IPS DF 4.7 (cell line): ENCODE data around the gene MADCAM1.
A peak's percentile ranks its signal among the peaks of the same experiment; 100 is the strongest.

Experiments
- DNase-seq: peaks from one replicate; pipeline ENCODE4 v3.0.0-alpha.2; 2013; ENCODE audit warnings: low spot score; ENCODE audit errors: extremely low read depth

The MADCAM1 gene

DNA sequence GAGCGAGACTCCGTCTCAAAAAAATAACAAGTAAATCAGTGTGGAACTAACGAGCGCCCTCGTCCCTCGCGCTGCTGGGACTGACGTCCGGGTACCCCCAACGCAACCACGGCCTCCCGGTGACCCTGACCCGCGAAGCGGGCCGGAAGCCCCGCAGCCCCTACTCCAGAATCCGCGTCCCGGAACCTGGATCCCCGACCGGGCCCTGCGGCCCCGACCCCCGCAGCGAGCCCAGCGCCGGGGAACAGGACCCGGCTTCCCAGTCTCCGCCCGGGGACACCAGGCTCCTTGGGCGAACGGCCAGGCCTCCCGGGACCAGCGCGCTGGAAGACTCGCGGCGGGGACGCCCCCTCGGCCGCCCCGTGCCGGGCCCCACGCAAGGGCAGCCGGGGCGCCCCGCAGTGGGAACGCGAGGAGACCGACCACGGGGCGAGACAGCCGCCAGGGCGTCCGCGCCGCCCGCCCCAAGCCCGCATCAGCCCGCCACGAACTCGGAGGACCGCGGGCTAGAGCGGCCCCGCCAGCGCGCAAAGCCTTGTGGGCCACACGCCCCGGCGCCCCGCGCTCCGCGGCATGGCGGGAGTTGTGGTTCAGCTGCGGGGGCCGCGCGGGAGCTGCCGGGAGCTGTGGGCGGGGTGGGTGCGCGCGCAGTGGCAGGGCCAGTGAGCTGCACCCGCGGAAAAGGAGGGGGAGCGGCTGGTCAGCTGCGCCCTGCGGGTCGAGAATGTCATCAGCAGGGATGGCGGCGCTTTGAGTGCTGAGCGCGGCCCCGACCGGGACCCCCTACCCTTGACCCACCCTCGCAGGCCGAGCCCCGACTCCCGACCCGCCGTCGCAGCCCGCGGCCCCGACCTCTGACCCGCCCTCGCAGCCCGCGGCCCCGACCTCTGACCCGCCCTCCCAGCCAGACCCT, 7.5 kb upstream of the MADCAM1 start:
- no peak for DNase-seq

DNA sequence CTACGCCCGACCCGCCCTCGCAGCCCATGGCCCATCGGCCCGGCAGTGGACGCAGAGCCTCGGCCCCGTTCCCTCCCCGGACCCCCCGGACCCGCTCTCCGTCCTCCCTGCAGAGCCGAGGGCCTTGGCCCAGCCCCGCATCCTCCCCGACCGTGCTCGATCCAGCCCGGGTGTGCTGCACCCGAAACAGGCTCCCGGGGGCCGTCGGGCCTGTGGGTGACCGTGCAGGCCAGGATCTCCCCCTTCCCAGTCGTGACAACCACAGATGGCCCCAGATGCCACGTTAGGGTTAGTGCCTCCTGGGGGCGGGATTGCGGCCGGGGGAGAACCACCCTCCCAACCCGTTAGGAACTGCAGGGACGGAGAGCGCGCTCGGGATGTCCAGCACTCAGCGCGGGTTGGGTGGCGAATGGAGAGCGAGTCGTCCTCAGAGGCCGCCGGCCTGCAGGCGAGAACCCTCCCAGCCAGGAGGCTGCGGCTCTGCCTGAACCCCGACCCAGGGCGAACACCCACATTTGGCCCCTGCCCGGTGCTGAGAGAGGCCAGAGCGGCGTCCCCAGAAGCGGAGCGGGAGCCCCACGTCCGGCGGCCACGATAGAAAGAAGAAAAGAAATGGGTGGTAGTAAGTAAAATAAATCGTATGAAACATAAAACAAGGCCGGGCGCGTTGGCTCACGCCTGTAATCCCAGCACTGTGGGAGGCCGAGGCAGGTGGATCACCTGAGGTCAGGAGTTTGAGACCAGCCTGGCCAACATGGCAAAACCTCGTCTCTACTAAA, 6.7 kb upstream of the MADCAM1 start:
- no peak for DNase-seq

DNA sequence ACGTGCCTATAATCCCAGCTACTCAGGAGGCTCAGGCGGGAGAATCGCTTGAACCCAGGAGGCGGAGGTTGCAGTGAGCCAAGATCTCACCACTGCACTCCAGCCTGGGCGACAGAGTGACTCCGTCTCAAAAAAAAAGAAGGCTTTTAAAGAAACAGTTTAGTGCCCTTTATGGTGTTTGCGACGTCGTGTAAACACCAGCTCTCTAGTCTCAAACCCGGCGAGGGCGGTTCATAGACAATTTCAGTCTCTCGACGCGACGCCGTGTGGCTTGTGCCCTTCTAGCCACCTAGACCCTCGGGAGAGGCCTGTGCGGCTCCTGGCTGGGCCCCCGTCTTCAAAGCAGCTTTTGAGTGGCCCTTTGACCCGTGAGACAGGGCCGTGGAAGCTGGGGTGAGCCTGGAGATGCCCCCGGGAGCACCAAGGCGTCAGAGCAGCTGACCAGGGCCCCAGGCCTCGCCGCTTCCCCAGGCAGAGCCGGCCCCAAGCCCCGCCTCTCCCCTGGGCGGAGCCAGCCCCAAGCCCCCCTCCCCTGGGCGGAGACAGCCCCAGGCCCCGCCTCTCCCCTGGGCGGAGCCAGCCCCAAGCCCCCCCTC, 5.0 kb upstream of the MADCAM1 start:
- no peak for DNase-seq

GRCh38 chr19:492091-492531, 4.2 kb upstream of the MADCAM1 start:
- no peak for DNase-seq

- DNase-seq = no peak
These were observed 2.7 kb upstream of the MADCAM1 start for GRCh38 chr19:493391-494170.

GRCh38 chr19:494171-495080, 1.9 kb upstream of the MADCAM1 start:
- DNase-seq = no peak

- no peak for DNase-seq
These were observed 1.2 kb upstream of the MADCAM1 start for GRCh38 chr19:495081-495401.

DNA sequence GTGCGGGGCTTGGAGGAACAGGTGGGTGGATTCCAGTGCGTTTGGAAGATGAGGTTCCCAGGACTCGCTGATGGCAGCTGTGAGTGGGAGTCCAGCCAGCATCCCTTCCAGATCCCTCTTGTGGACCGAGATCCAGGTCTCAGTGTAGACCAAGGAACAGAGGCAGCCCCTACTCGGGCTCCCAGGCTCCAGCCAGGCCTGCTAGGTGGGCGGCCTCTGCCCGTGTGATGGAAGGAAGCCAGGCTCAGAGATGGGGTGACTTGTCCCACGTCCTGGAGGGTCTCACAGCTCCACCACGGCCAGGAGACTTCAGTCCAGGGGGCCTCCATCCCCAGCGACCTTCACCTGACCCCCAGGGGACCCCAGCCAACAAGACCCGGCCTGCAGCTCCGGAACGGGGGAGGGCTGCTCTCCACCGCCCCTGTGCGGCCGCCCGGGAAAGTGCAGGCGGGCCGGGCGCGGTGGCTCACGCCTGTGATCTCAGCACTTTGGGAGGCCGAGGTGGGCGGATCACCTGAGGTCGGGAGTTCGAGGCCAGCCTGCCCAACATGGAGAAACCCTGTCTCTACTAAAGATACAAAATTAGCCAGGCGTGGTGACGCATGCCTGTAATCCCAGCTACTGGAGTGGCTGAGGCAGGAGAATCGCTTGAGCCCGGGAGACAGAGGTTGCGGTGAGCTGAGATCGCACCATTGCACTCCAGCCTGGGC, 729 bp upstream of the MADCAM1 start:
- DNase-seq = no peak

GRCh38 chr19:496986-497385, 700 bp downstream of the MADCAM1 start:
- DNase-seq = no peak

GRCh38 chr19:497491-497868, 1.2 kb downstream of the MADCAM1 start:
- DNase-seq = no peak

DNA sequence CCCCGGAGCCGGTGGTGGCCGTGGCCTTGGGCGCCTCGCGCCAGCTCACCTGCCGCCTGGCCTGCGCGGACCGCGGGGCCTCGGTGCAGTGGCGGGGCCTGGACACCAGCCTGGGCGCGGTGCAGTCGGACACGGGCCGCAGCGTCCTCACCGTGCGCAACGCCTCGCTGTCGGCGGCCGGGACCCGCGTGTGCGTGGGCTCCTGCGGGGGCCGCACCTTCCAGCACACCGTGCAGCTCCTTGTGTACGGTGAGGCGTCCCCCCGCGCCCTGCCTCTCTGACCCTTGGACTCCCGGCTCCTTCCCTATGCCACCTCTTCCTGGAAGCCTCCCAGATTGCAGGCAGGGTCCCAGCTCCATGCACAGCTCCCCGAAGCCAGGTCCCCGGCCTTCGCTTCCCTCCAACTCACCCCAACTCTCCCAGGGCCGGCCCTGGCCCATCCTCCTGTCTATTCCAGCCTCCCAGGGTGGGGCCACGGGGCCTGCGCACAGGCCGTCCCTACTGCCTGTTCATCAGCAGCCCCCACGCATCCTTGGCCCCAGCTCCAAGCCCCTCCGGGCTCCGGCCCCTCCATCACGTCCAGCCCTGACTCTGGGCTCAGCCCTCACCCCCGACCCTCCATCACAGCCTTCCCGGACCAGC, 1.7 kb downstream of the MADCAM1 start:
- no peak for DNase-seq

GRCh38 chr19:498511-498891, 2.2 kb downstream of the MADCAM1 start:
- no peak for DNase-seq

DNA sequence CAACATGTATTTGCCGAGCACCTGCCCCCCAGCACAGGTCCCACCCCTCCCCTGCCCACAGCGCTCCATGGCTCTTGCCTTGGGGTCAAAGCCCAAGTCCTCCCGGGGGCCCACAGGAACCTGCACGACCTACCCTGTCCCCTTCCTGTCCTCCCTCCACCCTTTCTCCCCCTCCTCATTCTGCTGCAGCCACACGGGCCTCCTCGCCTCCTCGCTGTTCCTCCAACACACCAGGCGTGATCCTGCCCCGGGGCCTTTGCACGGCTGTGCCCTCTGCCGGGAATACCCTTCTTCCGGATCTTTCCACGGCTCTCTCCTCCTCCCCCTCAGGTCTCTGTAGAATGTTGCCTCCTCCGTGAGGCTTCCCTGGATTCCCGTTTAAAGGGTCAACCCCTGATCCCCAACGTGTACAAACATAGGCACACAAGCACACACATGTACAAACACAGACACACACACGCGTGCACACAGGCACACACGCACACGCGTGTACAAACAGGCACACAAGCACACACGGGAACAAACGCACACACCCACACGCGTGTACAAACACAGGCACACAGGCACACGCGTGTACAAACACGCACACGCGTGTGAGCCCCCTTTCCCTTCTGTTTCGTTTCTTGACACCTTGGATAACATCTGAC, 2.8 kb downstream of the MADCAM1 start:
- DNase-seq = no peak

DNA sequence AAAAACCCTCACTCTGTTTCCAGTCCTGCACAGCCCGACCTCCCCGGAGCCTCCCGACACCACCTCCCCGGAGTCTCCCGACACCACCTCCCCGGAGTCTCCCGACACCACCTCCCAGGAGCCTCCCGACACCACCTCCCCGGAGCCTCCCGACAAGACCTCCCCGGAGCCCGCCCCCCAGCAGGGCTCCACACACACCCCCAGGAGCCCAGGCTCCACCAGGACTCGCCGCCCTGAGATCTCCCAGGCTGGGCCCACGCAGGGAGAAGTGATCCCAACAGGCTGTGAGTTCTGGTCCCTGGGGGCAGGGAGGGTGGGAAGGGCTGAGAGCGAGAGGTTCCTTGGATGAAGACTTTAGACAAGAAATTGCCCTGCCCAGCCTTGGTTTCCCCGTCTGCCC, 5.4 kb downstream of the MADCAM1 start:
- no peak for DNase-seq

- DNase-seq = no peak
These were observed 8.3 kb downstream of the MADCAM1 start for GRCh38 chr19:504616-505015.

DNA sequence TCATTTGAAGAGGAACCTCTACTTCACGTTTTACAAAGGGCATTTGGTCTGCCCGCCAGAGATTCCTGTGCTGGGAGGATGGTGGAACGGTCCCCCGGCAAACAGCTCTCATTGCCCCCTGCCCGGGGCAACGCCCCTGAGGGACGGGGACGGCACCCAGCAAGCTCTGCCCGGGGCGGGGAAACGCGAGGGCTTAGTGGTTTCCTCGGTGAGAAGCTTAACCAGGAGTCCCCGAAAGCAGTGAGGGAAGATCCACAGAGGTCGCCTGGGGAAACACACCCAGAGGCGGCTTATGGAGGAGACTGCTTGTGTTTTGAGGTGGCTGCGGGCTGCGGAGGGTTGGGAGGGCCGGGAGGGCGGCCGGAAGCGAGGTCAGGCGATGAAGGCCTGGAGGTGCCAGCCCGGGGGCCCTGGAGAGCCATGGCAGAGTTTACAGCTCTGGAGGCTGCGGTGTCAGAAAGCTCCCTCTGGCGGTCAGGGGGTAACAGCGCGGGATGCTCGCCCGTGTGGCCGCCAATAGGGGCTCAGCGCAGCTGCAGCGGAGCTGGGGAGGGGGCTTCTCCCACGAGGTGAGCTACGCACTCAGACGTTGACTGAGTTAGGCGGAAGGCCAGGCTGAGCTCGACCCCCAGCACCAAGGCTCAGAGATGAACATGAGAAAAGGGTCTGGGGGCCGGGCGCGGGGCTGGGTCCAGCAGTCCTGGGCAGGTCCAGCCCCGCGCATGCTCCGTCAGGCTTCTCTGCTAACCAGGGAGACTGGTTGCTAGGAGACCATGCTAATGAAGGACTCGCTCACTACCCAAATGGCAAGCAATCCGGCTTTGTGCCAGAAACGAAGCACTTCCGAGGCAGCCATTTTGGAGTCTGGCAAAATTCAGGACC, 10.4 kb downstream of the MADCAM1 start:
- DNase-seq = peak; percentile 99

DNA sequence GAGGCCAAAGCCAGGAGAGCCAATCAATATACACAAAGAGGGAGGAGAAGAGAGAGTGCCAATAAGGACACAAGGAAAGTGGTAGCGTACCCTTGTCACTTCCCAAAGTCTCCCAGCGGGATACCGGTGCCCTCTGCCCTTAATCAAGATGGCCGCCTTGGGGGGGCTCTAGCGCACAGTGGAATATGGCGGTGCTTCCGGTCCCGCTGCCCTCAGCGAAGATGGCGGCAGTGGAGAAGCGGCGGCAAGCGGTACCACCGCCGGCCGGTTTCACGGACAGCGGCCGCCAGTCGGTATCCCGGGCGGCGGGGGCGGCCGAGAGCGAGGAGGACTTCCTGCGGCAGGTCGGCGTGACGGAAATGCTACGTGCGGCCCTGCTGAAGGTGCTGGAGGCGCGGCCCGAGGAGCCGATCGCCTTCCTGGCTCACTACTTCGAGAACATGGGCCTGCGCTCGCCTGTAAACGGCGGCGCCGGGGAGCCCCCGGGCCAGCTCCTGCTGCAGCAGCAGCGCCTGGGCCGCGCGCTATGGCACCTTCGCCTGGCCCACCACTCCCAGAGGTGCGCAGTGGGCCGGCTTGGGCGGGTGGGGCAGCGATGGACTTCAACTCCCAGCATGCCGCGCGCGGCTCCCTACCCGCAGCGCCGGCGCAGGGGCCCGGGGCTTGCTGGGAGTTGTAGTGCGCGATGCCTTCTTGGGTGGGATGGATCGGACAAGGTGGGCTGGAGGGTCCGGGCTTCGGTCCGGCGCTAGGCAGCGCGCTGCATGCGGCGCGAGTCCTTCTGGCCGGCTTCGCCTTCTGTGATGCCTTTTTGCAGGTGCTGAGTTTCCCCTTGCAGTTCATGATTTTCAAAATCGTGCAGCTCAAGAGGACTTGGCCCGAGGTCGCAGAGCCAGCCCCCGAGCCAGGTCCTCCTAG, 11.3 kb downstream of the MADCAM1 start, which contains the start of gene TPGS1:
Gene TPGS1 (plus strand): TSS at position 212 of the 918 bp plus-strand sequence. CDS start 10 bp downstream, at position 222.
- no peak for DNase-seq
